Measurements from ENCODE around the gene SRP19.

- TF ChIP-seq KLF10 (CRISPR knock-in tag; IDR thresholded peaks at IDR 0.05) (no peak), TEAD1 (CRISPR knock-in tag; IDR thresholded peaks at IDR 0.05) (no peak), BRCA1 (IDR thresholded peaks at IDR 0.05) (no peak), BRCA1 (CRISPR knock-in tag; IDR thresholded peaks at IDR 0.05) (no peak), RAD21 (CRISPR knock-in tag; conservative IDR thresholded peaks at IDR 0.05 in 1 of 2, IDR thresholded peaks at IDR 0.05 in 1 of 2) (no peak), ZBTB7A (IDR thresholded peaks at IDR 0.05; ENCODE audit: borderline replicate concordance, control insufficient read depth, low read depth, low read length) (no peak), KDM1A (IDR thresholded peaks at IDR 0.05) (no peak), SIRT6 (IDR thresholded peaks at IDR 0.05; ENCODE audit: low read depth, low read length) (no peak), CTCF (IDR thresholded peaks at IDR 0.05 in 2 of 3, conservative IDR thresholded peaks at IDR 0.05 in 1 of 3; ENCODE audit: insufficient read depth in 2 of 3, low read depth in 1 of 3, low read length in 3 of 3) (no peak), RFX1 (IDR thresholded peaks at IDR 0.05) (no peak), THAP7 (CRISPR knock-in tag; IDR thresholded peaks at IDR 0.05) (no peak), GMEB1 (CRISPR knock-in tag; IDR thresholded peaks at IDR 0.05) (no peak), HCFC1 (IDR thresholded peaks at IDR 0.05; ENCODE audit: low read depth, low read length) (no peak), SRSF7 (optimal IDR thresholded peaks at IDR 0.05; ENCODE audit: low read depth, low read length) (no peak), ETV6 (IDR thresholded peaks at IDR 0.05; ENCODE audit: borderline replicate concordance in 1 of 2, low read depth in 2 of 2, low read length in 1 of 2) (no peak), ETV6 (CRISPR knock-in tag; IDR thresholded peaks at IDR 0.05; ENCODE audit: borderline replicate concordance) (no peak)
These were observed 6.4 kb upstream of the SRP19 start for GRCh38 chr5:112854651-112855050.
